GM12878 (cell line): ENCODE data around the gene CIDEA. TPM values are rescaled to one million over a fixed set of nuclear protein-coding genes. Genes with fewer than 3 reads are reported as not detected.

Source experiments
- ATAC-seq: fragments of 200-7000 bp; cut with Tn5 transposase; 3 replicates; pipeline ENCODE4 v1.9.1; 2020; ENCODE audit warnings: mild to moderate bottlenecking, moderate library complexity
- BruUV-seq: library from RNA; stranded (reverse); fragments of 400-500 nt; replicated peaks from 2 replicates; lab custom pipeline; 2021; lab: Mats Ljungman, UMichigan
- CTCF ChIA-PET: fragments of 300-600 bp; sonication (Branson Sonifier 250); formaldehyde crosslinking; extraction: SDS; loops from one replicate; lab custom pipeline; 2021; ENCODE audit warnings: inconsistent platforms; lab: Yijun Ruan, JAX
- POLR2A ChIA-PET: fragments of 350-600 bp; formaldehyde crosslinking; extraction: SDS; loops from one replicate; lab custom pipeline; 2021; ENCODE audit warnings: inconsistent platforms; lab: Charles Lee
- RAD21 ChIA-PET: fragments of 300-600 bp; sonication (Branson Sonifier 250); formaldehyde crosslinking; loops from one replicate; lab custom pipeline; 2023; ENCODE audit warnings: antibody characterized with exemption; ENCODE audit not compliant: unreplicated experiment; lab: Charles Lee
- SMC1A ChIA-PET: fragments of 300-600 bp; sonication (Branson Sonifier 250); formaldehyde crosslinking; loops from one replicate; lab custom pipeline; 2023; ENCODE audit not compliant: unreplicated experiment, uncharacterized antibody; lab: Charles Lee
- DNase-seq: peaks from one replicate; pipeline ENCODE4 v3.0.0-alpha.2; 2011; ENCODE audit warnings: low read depth, low spot score
- FAIRE-seq: peaks from 3 replicates; lab custom pipeline; 2011; peaks lifted over from hg19 to GRCh38; lab: Jason Lieb, UNC
- H2AFZ ChIP-seq: 2 replicates; pipeline ENCODE4 v1.6.0; 2011; ENCODE audit warnings: low read depth, low read length, control low read depth; ENCODE audit not compliant: control insufficient read depth
- H3K27ac ChIP-seq: 2 replicates; pipeline ENCODE4 v1.5.1; 2011; ENCODE audit warnings: control low read depth; ENCODE audit not compliant: control insufficient read depth, insufficient read depth
- H3K27me3 ChIP-seq, 2 experiments: replicated peaks in 1 of 2; 2 replicates each; pipeline versions ENCODE4 v1.6.0 to v1.6.1; 2011; ENCODE audit warnings: low read length in 1 of 2; ENCODE audit not compliant: control insufficient read depth in 2 of 2, insufficient read depth in 2 of 2
- H3K36me3 ChIP-seq, 2 experiments: 2 replicates each; pipeline ENCODE4 v1.5.1; 2011; ENCODE audit warnings: low read length in 1 of 2; ENCODE audit not compliant: control insufficient read depth in 2 of 2, insufficient read depth in 2 of 2
- H3K4me1 ChIP-seq: 2 replicates; pipeline ENCODE4 v1.6.1; 2011; ENCODE audit warnings: mild to moderate bottlenecking, low read length, moderate library complexity, mixed read lengths; ENCODE audit not compliant: control insufficient read depth, insufficient read depth
- H3K4me2 ChIP-seq: 2 replicates; pipeline ENCODE4 v1.6.0; 2011; ENCODE audit warnings: control low read depth; ENCODE audit not compliant: control insufficient read depth, insufficient read depth
- H3K4me3 ChIP-seq: fragments of 200-600 bp; sonication (generic); 2 replicates; pipeline ENCODE4 v1.5.1; 2016
- H3K79me2 ChIP-seq: 2 replicates; pipeline ENCODE4 v1.6.0; 2011; ENCODE audit warnings: low read length; ENCODE audit not compliant: control insufficient read depth, insufficient read depth
- H3K9ac ChIP-seq: 2 replicates; pipeline ENCODE4 v1.8.0; 2011; ENCODE audit warnings: low read length, control low read depth, mixed read lengths; ENCODE audit not compliant: control insufficient read depth, insufficient read depth
- H3K9me3 ChIP-seq: replicated peaks from 3 replicates; pipeline ENCODE4 v1.5.1; 2011; ENCODE audit warnings: mild to moderate bottlenecking, low read length; ENCODE audit not compliant: control insufficient read depth, insufficient read depth
- H4K20me1 ChIP-seq: 2 replicates; pipeline ENCODE4 v1.6.0; 2011; ENCODE audit not compliant: control insufficient read depth, insufficient read depth
- CBX3 ChIP-seq: fragments of 200-600 bp; sonication (generic); IDR thresholded peaks from 2 replicates; pipeline ENCODE4 v1.6.1; 2016; ENCODE audit warnings: low read depth, borderline replicate concordance
- CEBPB ChIP-seq, 2 experiments: fragments of 150-350 bp in 1 of 2; IDR thresholded peaks; 2 replicates each; pipeline ENCODE4 v1.6.1; 2012 to 2014; ENCODE audit warnings: low read depth in 2 of 2, low read length in 2 of 2, borderline replicate concordance in 1 of 2, inconsistent platforms in 1 of 2
- CREM ChIP-seq: IDR thresholded peaks from 2 replicates; pipeline ENCODE4 v1.6.1; 2014; ENCODE audit warnings: antibody characterized with exemption, low read depth
- EP300 ChIP-seq, 2 experiments: fragments of 150-350 bp in 1 of 2; IDR thresholded peaks; 2 replicates each; pipeline ENCODE4 v1.6.1; 2011 to 2012; ENCODE audit warnings: low read depth in 2 of 2, low read length in 2 of 2, borderline replicate concordance in 1 of 2, improper control_type of control experiment in 1 of 2, inconsistent platforms in 1 of 2; ENCODE audit not compliant: control insufficient read depth in 1 of 2
- ETV6 ChIP-seq, 2 experiments: fragments of 450-650 bp in 1 of 2; IDR thresholded peaks in 1 of 2; conservative IDR thresholded peaks in 1 of 2; 2 replicates each; pipeline ENCODE4 v1.6.1; 2014; ENCODE audit warnings: antibody characterized with exemption in 1 of 2, borderline replicate concordance in 1 of 2, low read depth in 1 of 2, mild to moderate bottlenecking in 1 of 2, moderate library complexity in 1 of 2
- FOS ChIP-seq: IDR thresholded peaks from 3 replicates; pipeline ENCODE4 v1.6.1; 2011; ENCODE audit warnings: borderline replicate concordance; ENCODE audit not compliant: insufficient read length; ENCODE audit errors: extremely low read depth
- HCFC1 ChIP-seq: fragments of 150-350 bp; IDR thresholded peaks from 2 replicates; pipeline ENCODE4 v1.6.1; 2014; ENCODE audit warnings: low read length
- IKZF1 ChIP-seq: fragments of 450-650 bp; conservative IDR thresholded peaks from 2 replicates; pipeline ENCODE4 v1.6.1; 2017; ENCODE audit warnings: antibody characterized with exemption, mild to moderate bottlenecking
- NRF1 ChIP-seq: conservative IDR thresholded peaks from 2 replicates; pipeline ENCODE4 v1.6.1; 2011; ENCODE audit warnings: mild to moderate bottlenecking, low read depth, low read length, improper control_type of control experiment
- RUNX3 ChIP-seq: IDR thresholded peaks from 2 replicates; pipeline ENCODE4 v1.6.1; 2012; ENCODE audit warnings: low read length, inconsistent platforms
- STAT1 ChIP-seq: fragments of 450-650 bp; conservative IDR thresholded peaks from 2 replicates; pipeline ENCODE4 v1.6.1; 2014; ENCODE audit warnings: antibody characterized with exemption, mild to moderate bottlenecking
- STAT3 ChIP-seq: IDR thresholded peaks from 2 replicates; pipeline ENCODE4 v1.6.1; 2011; ENCODE audit warnings: low read depth, low read length, improper control_type of control experiment
- TBL1XR1 ChIP-seq: IDR thresholded peaks from 2 replicates; pipeline ENCODE4 v1.6.1; 2012; ENCODE audit warnings: low read depth, low read length, improper control_type of control experiment
- WGBS: methylation state at CpG from one replicate; pipeline ENCODE4 v1.1.6; 2016; ENCODE audit warnings: low lambda C conversion rate; ENCODE audit not compliant: insufficient replicate concordance, insufficient coverage; ENCODE audit errors: missing lambda C conversion rate; 5-methylcytosine and 5-hydroxymethylcytosine counted together
- in situ Hi-C: fragments of 300-500 bp; cut with MboI; formaldehyde crosslinking; loops from 9 replicates; pipeline ENCODE4 v1.14.3; 2018; ENCODE audit warnings: mixed read lengths
- intact Hi-C: fragments of 100-400 bp; cut with micrococcal nuclease; formaldehyde crosslinking; loops from one replicate; pipeline ENCODE4 v1.14.2; 2022; ENCODE audit not compliant: unreplicated experiment
- polyA plus RNA-seq, 11 experiments: library from polyadenylated mRNA; depleted of rRNA in 4 of 11; unstranded in 6 of 11; stranded (reverse) in 5 of 11; fragments of >200 nt; fragmentation: Nextera tagmentation in 4 of 11; fragmentation: Illumina TruSeq in 1 of 11; extraction: Ambion mirVana in 4 of 11; extraction: Trizol in 1 of 11; gene quantifications; 1 replicate in 1 of 11; 2 replicates in 10 of 11; pipeline versions ENCODE4 v1.2.1 to v1.2.3, GENCODE V29; 2011 to 2016; ENCODE audit warnings: inconsistent platforms in 2 of 11, missing spikeins in 2 of 11, low read depth in 1 of 11
- total RNA-seq, 4 experiments: library from RNA; depleted of rRNA in 3 of 4; stranded (reverse); fragments of >200 nt in 3 of 4; fragmentation: Illumina TruSeq in 1 of 4; extraction: Trizol in 1 of 4; gene quantifications; 2 replicates each; pipeline versions ENCODE4 v1.2.1 to v1.2.3, GENCODE V29; 2013 to 2021
- TF ChIP-seq, protein P1 (sequence below): IDR thresholded peaks from 2 replicates; pipeline ENCODE4 v1.6.1; 2012; ENCODE audit warnings: low read depth, low read length, improper control_type of control experiment
- TF ChIP-seq, protein P2 (sequence below): fragments of 150-350 bp; IDR thresholded peaks from 2 replicates; pipeline ENCODE4 v1.6.1; 2014; ENCODE audit warnings: mild to moderate bottlenecking, low read depth, low read length
- TF ChIP-seq, protein P3 (sequence below): fragments of 150-350 bp; IDR thresholded peaks from 2 replicates; pipeline ENCODE4 v1.6.1; 2016; ENCODE audit warnings: low read depth, low read length

Gene CIDEA
- total and polyA plus RNA-seq, 10 of the 15 experiments (the other 5 are each of a cell fraction or from before 2014, with no cell fraction given): not detected

DNA sequence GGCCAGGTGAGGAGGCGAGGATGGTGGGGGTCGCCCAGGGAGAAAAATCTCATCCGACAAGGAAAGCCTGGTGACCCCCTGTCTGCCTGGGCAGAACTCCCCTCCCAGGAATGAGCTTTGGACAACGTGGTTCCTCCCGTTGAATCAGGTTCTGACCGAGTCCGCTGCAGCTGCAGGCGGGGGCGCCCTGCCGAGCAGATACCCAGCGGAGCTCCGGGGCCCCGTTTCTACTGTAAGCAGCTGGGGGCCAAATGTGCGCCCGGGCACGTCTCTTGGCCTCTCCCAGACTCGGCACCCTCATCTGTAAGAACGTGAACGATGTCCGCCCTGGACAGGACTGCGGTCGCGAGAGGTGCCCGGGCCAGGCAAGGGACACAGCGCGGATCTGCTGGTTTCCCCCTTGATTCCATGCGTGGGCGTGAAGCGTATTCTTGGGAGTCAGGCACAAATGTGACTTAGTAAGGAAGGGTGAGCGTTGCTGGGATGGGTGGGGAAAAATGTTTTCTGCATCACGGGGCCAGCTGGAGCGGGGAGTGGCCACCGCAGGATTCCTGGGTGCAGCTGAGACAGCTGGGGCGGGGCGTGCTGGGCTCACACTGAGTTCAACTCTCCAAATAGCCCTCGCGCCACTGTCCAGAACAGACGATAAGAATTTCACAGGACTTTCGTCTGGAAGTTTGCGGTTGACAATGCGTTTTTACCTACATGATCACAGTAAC lies 33.7 kb downstream of the CIDEA start:
- FAIRE-seq: no peak
- ATAC-seq: no peak
- no peaks in the 10 kb centered on the region for H3K36me3 ChIP-seq
- intact Hi-C loops (no loop called here), in situ Hi-C loops (no loop called here)
- peaks cover 7% of the 10 kb centered on the region in 2 experiments; a peak in 3 of 4 replicates for H3K27me3 ChIP-seq
- no peak overlapping the region for H3K4me3 ChIP-seq
- ChIA-PET CTCF (no interaction called here), RAD21 (interaction anchor here (0.5 kb wide), 1 partner anchor 52 kb away, joined by 4 read pairs; no protein-coding TSS in a partner anchor), SMC1A (no interaction called here), POLR2A (no interaction called here)
- H3K27ac ChIP-seq: no peak overlapping the region
- no peak for DNase-seq
- H3K4me1 ChIP-seq: no peaks in the 10 kb centered on the region
- no TSS peak for BruUV-seq
- H3K9ac ChIP-seq: no peak overlapping the region
- no peak overlapping the region for H3K4me2 ChIP-seq
- no peaks in the 10 kb centered on the region for H3K9me3 ChIP-seq
- no peak overlapping the region for H2AFZ ChIP-seq
- no peaks in the 10 kb centered on the region for H3K79me2 ChIP-seq
- H4K20me1 ChIP-seq: no peaks in the 10 kb centered on the region; the same call in 1 of the 2 replicates
- WGBS: 29% methylated on average over 39 of the region's 41 CpGs
- no peak for TF ChIP-seq CBX3
- no peak for TF ChIP-seq EP300 (IDR thresholded peaks at IDR 0.05; ENCODE audit: borderline replicate concordance in 1 of 2, control insufficient read depth in 1 of 2, low read depth in 2 of 2, low read length in 2 of 2)
- TF ChIP-seq HCFC1: no peak
- TF ChIP-seq ETV6 (conservative IDR thresholded peaks at IDR 0.05 in 1 of 2, IDR thresholded peaks at IDR 0.05 in 1 of 2; ENCODE audit: borderline replicate concordance in 1 of 2, low read depth in 1 of 2): no peak
- TF ChIP-seq, protein P1, sequence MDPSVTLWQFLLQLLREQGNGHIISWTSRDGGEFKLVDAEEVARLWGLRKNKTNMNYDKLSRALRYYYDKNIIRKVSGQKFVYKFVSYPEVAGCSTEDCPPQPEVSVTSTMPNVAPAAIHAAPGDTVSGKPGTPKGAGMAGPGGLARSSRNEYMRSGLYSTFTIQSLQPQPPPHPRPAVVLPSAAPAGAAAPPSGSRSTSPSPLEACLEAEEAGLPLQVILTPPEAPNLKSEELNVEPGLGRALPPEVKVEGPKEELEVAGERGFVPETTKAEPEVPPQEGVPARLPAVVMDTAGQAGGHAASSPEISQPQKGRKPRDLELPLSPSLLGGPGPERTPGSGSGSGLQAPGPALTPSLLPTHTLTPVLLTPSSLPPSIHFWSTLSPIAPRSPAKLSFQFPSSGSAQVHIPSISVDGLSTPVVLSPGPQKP: no peak
- TF ChIP-seq RUNX3: no peak
- TF ChIP-seq, protein P2, sequence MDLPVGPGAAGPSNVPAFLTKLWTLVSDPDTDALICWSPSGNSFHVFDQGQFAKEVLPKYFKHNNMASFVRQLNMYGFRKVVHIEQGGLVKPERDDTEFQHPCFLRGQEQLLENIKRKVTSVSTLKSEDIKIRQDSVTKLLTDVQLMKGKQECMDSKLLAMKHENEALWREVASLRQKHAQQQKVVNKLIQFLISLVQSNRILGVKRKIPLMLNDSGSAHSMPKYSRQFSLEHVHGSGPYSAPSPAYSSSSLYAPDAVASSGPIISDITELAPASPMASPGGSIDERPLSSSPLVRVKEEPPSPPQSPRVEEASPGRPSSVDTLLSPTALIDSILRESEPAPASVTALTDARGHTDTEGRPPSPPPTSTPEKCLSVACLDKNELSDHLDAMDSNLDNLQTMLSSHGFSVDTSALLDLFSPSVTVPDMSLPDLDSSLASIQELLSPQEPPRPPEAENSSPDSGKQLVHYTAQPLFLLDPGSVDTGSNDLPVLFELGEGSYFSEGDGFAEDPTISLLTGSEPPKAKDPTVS: no peak
- TF ChIP-seq CREM: no peak
- TF ChIP-seq TBL1XR1: no peak
- TF ChIP-seq, protein P3, sequence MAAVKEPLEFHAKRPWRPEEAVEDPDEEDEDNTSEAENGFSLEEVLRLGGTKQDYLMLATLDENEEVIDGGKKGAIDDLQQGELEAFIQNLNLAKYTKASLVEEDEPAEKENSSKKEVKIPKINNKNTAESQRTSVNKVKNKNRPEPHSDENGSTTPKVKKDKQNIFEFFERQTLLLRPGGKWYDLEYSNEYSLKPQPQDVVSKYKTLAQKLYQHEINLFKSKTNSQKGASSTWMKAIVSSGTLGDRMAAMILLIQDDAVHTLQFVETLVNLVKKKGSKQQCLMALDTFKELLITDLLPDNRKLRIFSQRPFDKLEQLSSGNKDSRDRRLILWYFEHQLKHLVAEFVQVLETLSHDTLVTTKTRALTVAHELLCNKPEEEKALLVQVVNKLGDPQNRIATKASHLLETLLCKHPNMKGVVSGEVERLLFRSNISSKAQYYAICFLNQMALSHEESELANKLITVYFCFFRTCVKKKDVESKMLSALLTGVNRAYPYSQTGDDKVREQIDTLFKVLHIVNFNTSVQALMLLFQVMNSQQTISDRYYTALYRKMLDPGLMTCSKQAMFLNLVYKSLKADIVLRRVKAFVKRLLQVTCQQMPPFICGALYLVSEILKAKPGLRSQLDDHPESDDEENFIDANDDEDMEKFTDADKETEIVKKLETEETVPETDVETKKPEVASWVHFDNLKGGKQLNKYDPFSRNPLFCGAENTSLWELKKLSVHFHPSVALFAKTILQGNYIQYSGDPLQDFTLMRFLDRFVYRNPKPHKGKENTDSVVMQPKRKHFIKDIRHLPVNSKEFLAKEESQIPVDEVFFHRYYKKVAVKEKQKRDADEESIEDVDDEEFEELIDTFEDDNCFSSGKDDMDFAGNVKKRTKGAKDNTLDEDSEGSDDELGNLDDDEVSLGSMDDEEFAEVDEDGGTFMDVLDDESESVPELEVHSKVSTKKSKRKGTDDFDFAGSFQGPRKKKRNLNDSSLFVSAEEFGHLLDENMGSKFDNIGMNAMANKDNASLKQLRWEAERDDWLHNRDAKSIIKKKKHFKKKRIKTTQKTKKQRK: no peak
- TF ChIP-seq FOS: no peak
- TF ChIP-seq NRF1: no peak
- no peak for TF ChIP-seq STAT1
- no peak for TF ChIP-seq CEBPB (IDR thresholded peaks at IDR 0.05; ENCODE audit: borderline replicate concordance in 1 of 2, low read depth in 2 of 2, low read length in 2 of 2)
- no peak for TF ChIP-seq STAT3
- no peak for TF ChIP-seq IKZF1
